ENCODE measurements around the gene GABRB1.

GABRB1 gene

GRCh38 chr4:47050761-47051725 lies 19.7 kb downstream of the GABRB1 start:
- no peak for DNase-seq

GRCh38 chr4:47053485-47053884 lies 22.1 kb downstream of the GABRB1 start:
- DNase-seq = no peak

- no peak for DNase-seq
These were observed 22.8 kb downstream of the GABRB1 start for GRCh38 chr4:47054130-47054529.

GRCh38 chr4:47057991-47058390 lies 26.6 kb downstream of the GABRB1 start:
- DNase-seq = no peak

GRCh38 chr4:47060561-47060960 lies 29.2 kb downstream of the GABRB1 start:
- no peak for DNase-seq

GRCh38 chr4:47061435-47061834 lies 30.1 kb downstream of the GABRB1 start:
- DNase-seq = no peak

GRCh38 chr4:47065051-47065481 lies 33.7 kb downstream of the GABRB1 start:
- DNase-seq = no peak

- no peak for DNase-seq
These were observed 37.6 kb downstream of the GABRB1 start for GRCh38 chr4:47068986-47069385.

GRCh38 chr4:47071901-47072341 lies 40.6 kb downstream of the GABRB1 start:
- DNase-seq = no peak

- DNase-seq = no peak
These were observed 42.3 kb downstream of the GABRB1 start for GRCh38 chr4:47073647-47074046.

- DNase-seq = no peak
These were observed 43.4 kb downstream of the GABRB1 start for GRCh38 chr4:47074816-47075215.

GRCh38 chr4:47075262-47075661 lies 43.9 kb downstream of the GABRB1 start:
- no peak for DNase-seq

- no peak for DNase-seq
These were observed 44.6 kb downstream of the GABRB1 start for GRCh38 chr4:47075919-47076318.

GRCh38 chr4:47084111-47084510 lies 52.7 kb downstream of the GABRB1 start:
- DNase-seq = no peak

GRCh38 chr4:47084795-47085194 lies 53.4 kb downstream of the GABRB1 start:
- DNase-seq = no peak

- no peak for DNase-seq
These were observed 56.9 kb downstream of the GABRB1 start for GRCh38 chr4:47088298-47088697.

GRCh38 chr4:47095884-47096283 lies 64.5 kb downstream of the GABRB1 start:
- DNase-seq = no peak

GRCh38 chr4:47101453-47101852 lies 70.1 kb downstream of the GABRB1 start:
- DNase-seq = no peak

GRCh38 chr4:47104986-47105385 lies 73.6 kb downstream of the GABRB1 start:
- DNase-seq = no peak

GRCh38 chr4:47106561-47106960 lies 75.2 kb downstream of the GABRB1 start:
- no peak for DNase-seq

- DNase-seq = no peak
These were observed 78.0 kb downstream of the GABRB1 start for GRCh38 chr4:47109379-47109778.

GRCh38 chr4:47110546-47111132 lies 79.3 kb downstream of the GABRB1 start:
- DNase-seq = no peak

GRCh38 chr4:47118192-47118929 lies 87.0 kb downstream of the GABRB1 start:
- no peak for DNase-seq

- DNase-seq = no peak
These were observed 89.4 kb downstream of the GABRB1 start for GRCh38 chr4:47120783-47121182.
